ENCODE measurements around the gene EXOC3L4.

EXOC3L4 gene

GRCh38 chr14:103093856-103094405 lies 594 bp upstream of the EXOC3L4 start:
- DNase-seq: peak; percentile 28

- DNase-seq: no peak
These were observed 769 bp downstream of the EXOC3L4 start for GRCh38 chr14:103095210-103095778.

- no peak for DNase-seq
These were observed 1.9 kb downstream of the EXOC3L4 start for GRCh38 chr14:103096387-103096786.

GRCh38 chr14:103097244-103097993 lies 2.9 kb downstream of the EXOC3L4 start:
- DNase-seq: no peak

- no peak for DNase-seq
These were observed 3.8 kb downstream of the EXOC3L4 start for GRCh38 chr14:103097994-103098957.

- DNase-seq: no peak
These were observed 4.7 kb downstream of the EXOC3L4 start for GRCh38 chr14:103099081-103099732.

- DNase-seq: no peak
These were observed 5.3 kb downstream of the EXOC3L4 start for GRCh38 chr14:103099733-103100280.

- no peak for DNase-seq
These were observed 6.0 kb downstream of the EXOC3L4 start for GRCh38 chr14:103100281-103101121.

- no peak for DNase-seq
These were observed 6.9 kb downstream of the EXOC3L4 start for GRCh38 chr14:103101257-103101962.

GRCh38 chr14:103101963-103102688 lies 7.6 kb downstream of the EXOC3L4 start:
- peak; percentile 70 for DNase-seq

GRCh38 chr14:103102689-103103260 lies 8.2 kb downstream of the EXOC3L4 start:
- no peak for DNase-seq

GRCh38 chr14:103103461-103104388 lies 9.2 kb downstream of the EXOC3L4 start:
- DNase-seq: peak; percentile 79

GRCh38 chr14:103104389-103104653 lies 9.8 kb downstream of the EXOC3L4 start:
- peak; percentile 59 for DNase-seq

GRCh38 chr14:103104654-103105452 lies 10.3 kb downstream of the EXOC3L4 start:
- peak; percentile 86 for DNase-seq

GRCh38 chr14:103105580-103106150 lies 11.1 kb downstream of the EXOC3L4 start:
- DNase-seq: no peak

GRCh38 chr14:103107455-103107854 lies 12.9 kb downstream of the EXOC3L4 start:
- DNase-seq: no peak

Measured in retina (tissue), 1 donor.